Smooth muscle cell (in vitro differentiated cells): ENCODE measurements around the gene VPS41. TPM values are rescaled to one million over a fixed set of nuclear protein-coding genes. Genes with fewer than 3 reads are reported as not detected.

Experiments used
- DNase-seq: peaks from one replicate; lab custom pipeline; 2025; ENCODE audit not compliant: unreplicated experiment; lab: John Stamatoyannopoulos, UW
- H2AFZ ChIP-seq: fragments of 200-600 bp; sonication (generic); 2 replicates; pipeline ENCODE4 v1.6.0; 2016; ENCODE audit warnings: antibody characterized with exemption, low read depth, mild to moderate bottlenecking
- H3F3A ChIP-seq: fragments of 200-600 bp; sonication (generic); 2 replicates; pipeline ENCODE4 v1.6.0; 2017; ENCODE audit warnings: antibody characterized with exemption, low read depth
- H3K27ac ChIP-seq: fragments of 200-600 bp; sonication (generic); 2 replicates; pipeline ENCODE4 v1.5.1; 2016; ENCODE audit warnings: low read depth, mild to moderate bottlenecking
- H3K27me3 ChIP-seq: fragments of 200-600 bp; sonication (generic); 2 replicates; pipeline ENCODE4 v1.6.1; 2016; ENCODE audit warnings: low read depth, mild to moderate bottlenecking
- H3K36me3 ChIP-seq: fragments of 200-600 bp; sonication (generic); 2 replicates; pipeline ENCODE4 v1.5.1; 2016; ENCODE audit warnings: low read depth
- H3K4me1 ChIP-seq: fragments of 200-600 bp; sonication (generic); 2 replicates; pipeline ENCODE4 v1.5.1; 2016; ENCODE audit warnings: low read depth
- H3K4me2 ChIP-seq: fragments of 200-600 bp; sonication (generic); 2 replicates; pipeline ENCODE4 v1.6.0; 2016; ENCODE audit warnings: mild to moderate bottlenecking
- H3K4me3 ChIP-seq: fragments of 200-600 bp; sonication (generic); 2 replicates; pipeline ENCODE4 v1.5.1; 2016; ENCODE audit warnings: mild to moderate bottlenecking
- H3K79me2 ChIP-seq: fragments of 200-600 bp; sonication (generic); 2 replicates; pipeline ENCODE4 v1.6.0; 2016; ENCODE audit warnings: low read depth, mild to moderate bottlenecking
- H3K9ac ChIP-seq: fragments of 200-600 bp; sonication (generic); 2 replicates; pipeline ENCODE4 v1.6.0; 2016; ENCODE audit warnings: low read depth
- H3K9me3 ChIP-seq: fragments of 200-600 bp; sonication (generic); replicated peaks from 2 replicates; pipeline ENCODE4 v1.5.1; 2016; ENCODE audit warnings: low read depth
- H4K20me1 ChIP-seq: fragments of 200-600 bp; sonication (generic); 2 replicates; pipeline ENCODE4 v1.6.0; 2016; ENCODE audit warnings: low read depth
- CTCF ChIP-seq: fragments of 200-600 bp; sonication (generic); IDR thresholded peaks from 2 replicates; pipeline ENCODE4 v1.5.1; 2017; ENCODE audit warnings: borderline replicate concordance, mild to moderate bottlenecking, antibody characterized with exemption; ENCODE audit not compliant: insufficient read depth, poor library complexity, severe bottlenecking
- WGBS: methylation state at CpG from one replicate; pipeline ENCODE4 v1.1.7; 2016; ENCODE audit warnings: low lambda C conversion rate; 5-methylcytosine and 5-hydroxymethylcytosine counted together
- polyA plus RNA-seq: library from polyadenylated mRNA; unstranded; fragments of >200 nt; fragmentation: Nextera tagmentation; extraction: Ambion mirVana; gene quantifications from 2 replicates; pipeline ENCODE4 v1.2.1, GENCODE V29; 2016
- total RNA-seq: library from RNA; depleted of rRNA; stranded (reverse); fragments of >200 nt; gene quantifications from 2 replicates; pipeline ENCODE4 v1.2.3, GENCODE V29; 2014

The VPS41 gene
- total and polyA plus RNA-seq, 2 experiments from 2014 or later: 22.1 to 39.7 TPM

GRCh38 chr7:38703093-38703492 lies 205.9 kb downstream of the VPS41 start:
- DNase-seq: no peak
- Histone ChIP-seq H3K4me2 (no peak overlapping the region), H3K27me3 (no peaks in the 10 kb centered on the region), H3K36me3 (no peaks in the 10 kb centered on the region), H3K9ac (no peak overlapping the region), H2AFZ (no peak overlapping the region), H3K4me1 (no peaks in the 10 kb centered on the region), H3K4me3 (no peak overlapping the region), H3K27ac (no peak overlapping the region), H3F3A (no peaks in the 10 kb centered on the region), H3K79me2 (no peaks in the 10 kb centered on the region), H4K20me1 (no peaks in the 10 kb centered on the region), H3K9me3 (no peaks in the 10 kb centered on the region)
- 91% methylated on average over 4 of the region's 4 CpGs for WGBS
- TF ChIP-seq CTCF: no peak

- WGBS: 85% methylated on average over 10 of the region's 10 CpGs
- H3K27ac ChIP-seq: no peak overlapping the region
- no peak overlapping the region for H2AFZ ChIP-seq
- H3K36me3 ChIP-seq: no peaks in the 10 kb centered on the region
- no peaks in the 10 kb centered on the region for H3K9me3 ChIP-seq
- no peaks in the 10 kb centered on the region for H3F3A ChIP-seq
- no peaks in the 10 kb centered on the region for H3K79me2 ChIP-seq
- no peak overlapping the region for H3K9ac ChIP-seq
- H3K27me3 ChIP-seq: no peaks in the 10 kb centered on the region
- TF ChIP-seq CTCF: no peak
- H3K4me1 ChIP-seq: no peaks in the 10 kb centered on the region
- no peak overlapping the region for H3K4me3 ChIP-seq
- no peak overlapping the region for H3K4me2 ChIP-seq
- no peak for DNase-seq
- no peaks in the 10 kb centered on the region for H4K20me1 ChIP-seq
Observed at GRCh38 chr7:38702002-38702535, 206.9 kb downstream of the VPS41 start.

GRCh38 chr7:38700116-38700515 lies 208.9 kb downstream of the VPS41 start:
- H3K27ac ChIP-seq: no peak overlapping the region
- no peaks in the 10 kb centered on the region for H3K36me3 ChIP-seq
- H3K4me1 ChIP-seq: no peaks in the 10 kb centered on the region
- no peak overlapping the region for H3K4me3 ChIP-seq
- DNase-seq: no peak
- WGBS: 82% methylated on average over 5 of the region's 5 CpGs
- no peak overlapping the region for H3K9ac ChIP-seq
- H3K79me2 ChIP-seq: no peaks in the 10 kb centered on the region
- no peaks in the 10 kb centered on the region for H4K20me1 ChIP-seq
- no peak for TF ChIP-seq CTCF
- H2AFZ ChIP-seq: no peak overlapping the region
- no peaks in the 10 kb centered on the region for H3K9me3 ChIP-seq
- no peaks in the 10 kb centered on the region for H3F3A ChIP-seq
- H3K27me3 ChIP-seq: no peaks in the 10 kb centered on the region
- H3K4me2 ChIP-seq: no peak overlapping the region

- DNase-seq: no peak
- H2AFZ ChIP-seq: no peak overlapping the region
- no peaks in the 10 kb centered on the region for H3K4me1 ChIP-seq
- H3K27me3 ChIP-seq: no peaks in the 10 kb centered on the region
- H3K9me3 ChIP-seq: no peaks in the 10 kb centered on the region
- H3K36me3 ChIP-seq: no peaks in the 10 kb centered on the region
- H4K20me1 ChIP-seq: no peaks in the 10 kb centered on the region
- no peaks in the 10 kb centered on the region for H3F3A ChIP-seq
- H3K79me2 ChIP-seq: no peaks in the 10 kb centered on the region
- no peak for TF ChIP-seq CTCF
- H3K27ac ChIP-seq: no peak overlapping the region
- H3K4me2 ChIP-seq: no peak overlapping the region
- no peak overlapping the region for H3K4me3 ChIP-seq
- no peak overlapping the region for H3K9ac ChIP-seq
- 32% methylated on average over 3 of the region's 3 CpGs for WGBS
Observed at GRCh38 chr7:38699471-38699870, 209.5 kb downstream of the VPS41 start.
